Colonic mucosa (tissue), 4 donors: ENCODE results near the gene DLST. TPM values are rescaled to one million over a fixed set of nuclear protein-coding genes. Genes with fewer than 3 reads are reported as not detected.
A peak's percentile ranks its signal among the peaks of the same experiment; 100 is the strongest.

Experiments
- DNase-seq: peaks from one replicate; pipeline ENCODE4 v3.0.0-alpha.2; 2020
- H3K27ac ChIP-seq: fragments of 200-600 bp; one replicate; pipeline ENCODE4 v1.8.0; 2021
- H3K27me3 ChIP-seq: fragments of 200-600 bp; one replicate; pipeline ENCODE4 v1.8.0; 2021
- H3K36me3 ChIP-seq: fragments of 200-600 bp; one replicate; pipeline ENCODE4 v1.8.0; 2021
- H3K4me1 ChIP-seq: fragments of 200-600 bp; one replicate; pipeline ENCODE4 v1.8.0; 2021; ENCODE audit warnings: mild to moderate bottlenecking
- H3K4me3 ChIP-seq: fragments of 200-600 bp; one replicate; pipeline ENCODE4 v1.8.0; 2021
- H3K9ac ChIP-seq, 2 donors: one replicate each; pipeline ENCODE4 v1.7.0; 2013; ENCODE audit warnings: control low read depth in 2 of 2, low read depth in 2 of 2, low read length in 2 of 2
- H3K9me3 ChIP-seq: fragments of 200-600 bp; one replicate; pipeline ENCODE4 v1.8.0; 2021
- intact Hi-C: fragments of 100-400 bp; cut with DNase I; formaldehyde crosslinking; loops from one replicate; pipeline ENCODE4 v1.14.1; 2022
- total RNA-seq, 2 donors: library from RNA; stranded (reverse); fragmentation: NEBNext Ultra II Directional in 1 of 2; extraction: Animal tissue kit (Norgen Biotek cat#: 25700) in 1 of 2; gene quantifications; one replicate each; pipeline ENCODE4 v1.2.1, GENCODE V29; 2021
- TF ChIP-seq, protein P1 (sequence below): fragments of 200-600 bp; IDR thresholded peaks from one replicate; pipeline ENCODE4 v1.8.0; 2022; ENCODE audit warnings: antibody characterized with exemption, mild to moderate bottlenecking
- donor health status: healthy.
- donor health status: DM: no; HTN: no; CAD: no.
- donor health status: DM: no; HTN: no; CAD: no.

Gene DLST
- total RNA-seq, 2 donors from 2014 or later = 148 to 149 TPM

- TF ChIP-seq, protein P1, sequence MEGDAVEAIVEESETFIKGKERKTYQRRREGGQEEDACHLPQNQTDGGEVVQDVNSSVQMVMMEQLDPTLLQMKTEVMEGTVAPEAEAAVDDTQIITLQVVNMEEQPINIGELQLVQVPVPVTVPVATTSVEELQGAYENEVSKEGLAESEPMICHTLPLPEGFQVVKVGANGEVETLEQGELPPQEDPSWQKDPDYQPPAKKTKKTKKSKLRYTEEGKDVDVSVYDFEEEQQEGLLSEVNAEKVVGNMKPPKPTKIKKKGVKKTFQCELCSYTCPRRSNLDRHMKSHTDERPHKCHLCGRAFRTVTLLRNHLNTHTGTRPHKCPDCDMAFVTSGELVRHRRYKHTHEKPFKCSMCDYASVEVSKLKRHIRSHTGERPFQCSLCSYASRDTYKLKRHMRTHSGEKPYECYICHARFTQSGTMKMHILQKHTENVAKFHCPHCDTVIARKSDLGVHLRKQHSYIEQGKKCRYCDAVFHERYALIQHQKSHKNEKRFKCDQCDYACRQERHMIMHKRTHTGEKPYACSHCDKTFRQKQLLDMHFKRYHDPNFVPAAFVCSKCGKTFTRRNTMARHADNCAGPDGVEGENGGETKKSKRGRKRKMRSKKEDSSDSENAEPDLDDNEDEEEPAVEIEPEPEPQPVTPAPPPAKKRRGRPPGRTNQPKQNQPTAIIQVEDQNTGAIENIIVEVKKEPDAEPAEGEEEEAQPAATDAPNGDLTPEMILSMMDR = peak; percentile 29
- H3K27ac ChIP-seq = no peak overlapping the region
- intact Hi-C loops = loop anchor here (10.0 kb wide), 1 partner anchor 359 kb away; no protein-coding TSS in a partner anchor
- H3K36me3 ChIP-seq = no peaks in the 10 kb centered on the region
- DNase-seq = no peak
- H3K9ac ChIP-seq = no peak overlapping the region
- no peaks in the 10 kb centered on the region for H3K27me3 ChIP-seq
- no peaks in the 10 kb centered on the region for H3K9me3 ChIP-seq
- H3K4me3 ChIP-seq = no peak overlapping the region
- H3K4me1 ChIP-seq = no peaks in the 10 kb centered on the region
These were observed 63.6 kb downstream of the DLST start for GRCh38 chr14:74945261-74945851.

DNA sequence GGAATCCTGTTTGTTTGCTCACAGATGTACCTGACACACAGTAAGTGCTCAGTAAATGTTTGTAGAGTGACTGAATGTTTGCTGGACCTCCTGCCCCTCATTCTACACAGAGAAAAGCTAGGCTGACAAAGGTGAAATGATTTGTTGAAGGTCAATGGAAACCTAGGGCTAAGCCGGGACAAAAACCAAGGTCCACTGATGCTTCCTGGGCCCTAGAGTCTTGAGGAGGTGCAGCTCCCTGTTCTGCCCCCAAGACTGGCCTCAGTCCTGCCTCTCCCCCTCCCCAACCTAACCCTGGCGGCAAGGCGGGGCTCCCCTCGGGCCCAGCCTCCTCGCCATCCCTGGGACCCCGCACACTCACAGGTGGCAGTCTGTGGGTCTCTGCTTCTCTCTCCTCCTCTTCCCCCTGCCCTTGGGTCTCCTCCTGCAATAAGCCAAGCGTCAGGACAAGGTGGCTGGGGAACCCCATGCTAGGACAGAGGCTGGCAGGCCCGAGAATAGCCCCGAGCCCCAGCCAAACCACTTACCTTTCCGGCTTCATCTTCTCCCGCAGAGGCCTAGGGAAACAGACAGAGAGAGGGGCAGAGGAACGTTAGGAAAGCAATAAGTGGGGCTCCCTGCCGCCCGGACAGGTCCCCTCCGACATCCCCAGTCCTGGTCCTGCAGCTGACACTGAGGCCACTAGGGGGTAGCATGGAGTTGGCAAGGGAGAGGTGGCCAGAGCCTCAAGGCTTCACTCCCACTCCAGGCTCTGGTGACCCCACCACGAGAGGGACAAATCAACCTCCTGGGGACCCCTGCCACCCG is 64.3 kb downstream of the DLST start:
- Histone ChIP-seq H3K27me3 (no peaks in the 10 kb centered on the region), H3K27ac (no peak overlapping the region)

DNA sequence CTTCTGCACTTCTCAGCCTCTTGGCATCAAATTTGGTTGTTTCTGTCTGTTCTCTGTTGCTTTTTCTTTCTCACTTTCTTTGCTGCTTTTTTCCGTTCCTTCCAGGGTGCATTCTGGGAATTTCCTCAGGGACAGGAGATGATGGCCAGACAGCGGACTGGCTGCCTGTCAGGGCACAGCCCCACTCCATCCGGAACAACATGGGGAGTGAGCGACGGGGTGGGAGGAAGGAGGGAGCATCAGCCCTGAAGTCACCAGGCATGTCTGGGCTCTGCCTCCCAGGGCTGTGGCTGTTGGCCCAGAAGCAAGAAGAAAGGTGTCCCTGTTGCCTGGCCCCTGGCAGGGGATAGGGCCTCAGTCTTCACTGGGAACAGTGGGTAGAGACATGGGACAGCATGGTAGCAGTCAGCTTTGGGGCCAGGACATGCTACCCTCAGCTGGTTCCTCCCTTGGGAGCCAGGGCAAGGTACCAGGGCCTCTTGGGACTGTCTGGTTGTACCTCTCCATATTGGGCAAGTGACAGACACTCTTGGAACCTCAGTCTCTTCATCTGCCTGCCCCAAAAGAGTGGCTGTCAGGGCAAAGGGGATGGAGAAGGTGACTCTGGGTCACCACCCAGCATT is 65.1 kb downstream of the DLST start:
- TF ChIP-seq, protein P1 = no peak
- H3K4me3 ChIP-seq = no peak overlapping the region
- no peak overlapping the region for H3K9ac ChIP-seq
- no peak overlapping the region for H3K27ac ChIP-seq
- DNase-seq = no peak
- H3K36me3 ChIP-seq = no peaks in the 10 kb centered on the region
- no peaks in the 10 kb centered on the region for H3K9me3 ChIP-seq
- no peaks in the 10 kb centered on the region for H3K27me3 ChIP-seq
- peaks cover 7% of the 10 kb centered on the region for H3K4me1 ChIP-seq
- intact Hi-C loops = loop anchor here (2.0 to 10.0 kb wide), 2 partner anchors 142 to 358 kb away; no protein-coding TSS in a partner anchor

More for the DNA sequence above, 64.3 kb downstream of the DLST start:
- no peaks in the 10 kb centered on the region for H3K36me3 ChIP-seq
- no peak overlapping the region for H3K4me3 ChIP-seq
- H3K9me3 ChIP-seq = no peaks in the 10 kb centered on the region
- TF ChIP-seq, protein P1 = peak; percentile 88
- H3K9ac ChIP-seq = no peak overlapping the region
- peaks cover under 1% of the 10 kb centered on the region for H3K4me1 ChIP-seq
- intact Hi-C loops = loop anchor here (2.0 to 10.0 kb wide), 2 partner anchors 143 to 359 kb away; no protein-coding TSS in a partner anchor
- DNase-seq = peak; percentile 87

- H3K36me3 ChIP-seq = no peaks in the 10 kb centered on the region
- no peak for DNase-seq
- H3K4me3 ChIP-seq = no peak overlapping the region
- H3K27ac ChIP-seq = no peak overlapping the region
- no peaks in the 10 kb centered on the region for H3K9me3 ChIP-seq
- H3K9ac ChIP-seq = peak overlapping the region in 1 of 2 donors; percentile 3
- TF ChIP-seq, protein P1 = no peak
- H3K4me1 ChIP-seq = peaks cover 8% of the 10 kb centered on the region
- no peaks in the 10 kb centered on the region for H3K27me3 ChIP-seq
- intact Hi-C loops = loop anchor here (2.0 to 10.0 kb wide), 2 partner anchors 141 to 357 kb away; no protein-coding TSS in a partner anchor
These were observed 65.9 kb downstream of the DLST start for GRCh38 chr14:74947353-74948227.
